ENCODE results near the gene SMARCC2.
A peak's percentile ranks its signal among the peaks of the same experiment; 100 is the strongest.

SMARCC2 gene

GRCh38 chr12:56146492-56147460 lies 42.5 kb downstream of the SMARCC2 start:
- no peak for DNase-seq

DNA sequence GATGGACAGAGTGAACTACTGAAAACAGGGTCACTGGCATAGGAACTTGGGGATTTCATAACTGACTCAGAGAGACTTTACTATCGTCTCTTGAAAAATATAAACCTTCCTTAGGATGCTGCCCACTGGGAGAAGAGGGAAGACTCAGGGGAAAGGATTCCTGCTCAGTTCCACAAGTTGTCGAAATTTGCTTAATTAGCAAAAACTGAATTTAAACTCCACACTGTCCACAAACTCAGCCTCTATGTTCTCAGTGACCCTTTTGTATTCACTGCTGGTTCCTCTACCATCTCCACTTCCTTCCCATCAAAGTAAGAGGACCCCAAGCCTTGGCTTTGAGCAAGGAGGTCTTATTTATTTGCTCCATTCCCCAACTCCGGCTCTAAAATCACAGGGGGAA lies 44.1 kb downstream of the SMARCC2 start:
- DNase-seq: no peak

DNA sequence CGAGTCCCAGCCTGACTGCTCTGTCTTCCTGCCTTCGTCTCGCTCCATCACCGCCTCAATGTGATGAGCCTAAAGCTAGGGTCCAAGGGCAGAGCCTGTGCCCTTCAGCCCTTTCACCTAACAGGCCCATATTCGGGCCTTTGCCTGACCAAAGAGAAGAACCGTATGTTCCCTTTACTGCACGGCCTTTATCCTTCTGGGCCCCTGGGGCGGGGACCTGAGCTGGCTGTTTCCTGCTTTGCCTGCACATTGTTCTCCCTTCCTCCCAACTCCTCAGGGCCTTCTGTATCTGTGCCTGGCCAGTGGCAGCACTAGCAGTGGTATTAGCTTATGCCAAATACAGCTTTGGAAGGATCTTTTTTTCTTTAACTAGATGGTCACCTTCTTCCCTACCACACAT lies 45.4 kb downstream of the SMARCC2 start:
- no peak for DNase-seq

GRCh38 chr12:56143217-56143616 lies 46.1 kb downstream of the SMARCC2 start:
- DNase-seq: no peak

- DNase-seq: no peak
These were observed 47.1 kb downstream of the SMARCC2 start for GRCh38 chr12:56141946-56142784.

DNA sequence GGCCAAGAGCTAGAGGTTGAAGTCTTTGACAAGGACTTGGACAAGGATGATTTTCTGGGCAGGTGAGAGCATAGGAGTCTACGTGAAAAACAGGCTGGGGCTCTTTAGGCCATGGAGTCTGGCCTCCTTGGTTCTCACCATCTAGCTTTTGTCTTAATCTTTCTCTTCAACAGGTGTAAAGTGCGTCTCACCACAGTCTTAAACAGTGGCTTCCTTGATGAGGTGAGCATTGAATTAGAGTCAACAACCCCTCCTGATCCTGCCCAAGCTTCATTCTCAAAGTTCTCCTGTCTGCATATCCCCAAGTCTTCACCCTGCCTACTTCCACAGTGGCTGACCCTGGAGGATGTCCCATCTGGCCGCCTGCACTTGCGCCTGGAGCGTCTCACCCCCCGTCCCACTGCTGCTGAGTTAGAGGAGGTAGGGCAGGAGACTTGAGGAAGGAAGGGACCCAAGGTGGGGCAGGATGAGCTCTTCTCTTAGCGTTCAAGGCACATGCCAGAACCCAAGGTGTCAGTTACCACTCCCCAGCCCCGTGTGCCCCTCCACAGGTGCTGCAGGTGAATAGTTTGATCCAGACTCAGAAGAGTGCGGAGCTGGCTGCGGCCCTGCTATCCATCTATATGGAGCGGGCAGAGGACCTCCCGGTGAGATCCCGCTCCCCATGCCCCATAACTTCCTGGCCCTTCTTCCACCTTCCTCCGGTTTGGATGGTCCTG lies 51.3 kb downstream of the SMARCC2 start:
- DNase-seq: no peak

- no peak for DNase-seq
These were observed 54.4 kb downstream of the SMARCC2 start for GRCh38 chr12:56134897-56135296.

DNA sequence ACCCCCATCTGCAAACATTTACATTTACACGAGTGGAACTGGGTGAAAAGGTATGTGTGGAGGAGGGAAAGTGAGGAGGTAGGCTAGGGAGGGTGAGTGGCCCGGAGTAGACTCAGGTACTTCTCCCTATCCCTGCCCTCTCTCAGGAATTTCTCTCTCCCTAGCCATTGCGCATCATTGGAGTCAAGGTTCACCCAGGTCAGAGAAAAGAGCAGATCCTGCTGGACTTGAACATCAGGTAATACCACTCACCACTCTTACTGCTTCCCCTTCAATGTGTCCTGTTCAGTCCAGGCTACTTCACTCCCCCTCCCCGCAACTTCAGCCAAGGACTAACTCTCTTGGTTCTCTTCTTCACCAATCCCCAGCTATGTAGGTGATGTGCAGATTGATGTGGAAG lies 58.4 kb downstream of the SMARCC2 start:
- DNase-seq: no peak

GRCh38 chr12:56129942-56130495 lies 59.3 kb downstream of the SMARCC2 start:
- no peak for DNase-seq

- no peak for DNase-seq
These were observed 59.9 kb downstream of the SMARCC2 start for GRCh38 chr12:56129206-56129941.

DNA sequence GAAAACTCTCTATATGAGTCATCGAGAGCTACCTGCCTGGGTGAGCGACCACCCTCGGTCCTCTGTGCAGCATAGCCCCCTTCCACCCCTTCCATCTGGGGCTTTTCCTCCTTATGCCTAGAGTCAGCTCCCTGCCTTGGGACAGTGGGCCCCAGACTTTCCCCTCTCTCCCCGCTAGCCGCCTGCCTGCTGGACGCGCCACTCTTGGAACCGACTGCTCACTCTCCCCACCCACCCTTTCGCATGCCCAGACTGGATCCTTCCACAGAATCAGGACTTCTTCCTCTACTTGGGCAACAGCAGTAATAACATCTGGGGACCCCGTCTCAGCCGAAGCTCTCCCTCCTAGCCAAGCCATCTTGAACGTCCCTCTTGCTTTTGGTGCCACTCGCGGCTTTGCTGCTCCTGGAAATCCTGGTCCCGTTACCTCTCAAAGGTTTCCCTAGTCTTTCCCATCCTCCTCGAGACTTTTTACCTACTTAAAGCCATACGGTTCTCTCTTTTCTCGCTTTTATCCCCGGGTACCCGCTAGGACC lies 60.5 kb downstream of the SMARCC2 start:
- DNase-seq: no peak

DNA sequence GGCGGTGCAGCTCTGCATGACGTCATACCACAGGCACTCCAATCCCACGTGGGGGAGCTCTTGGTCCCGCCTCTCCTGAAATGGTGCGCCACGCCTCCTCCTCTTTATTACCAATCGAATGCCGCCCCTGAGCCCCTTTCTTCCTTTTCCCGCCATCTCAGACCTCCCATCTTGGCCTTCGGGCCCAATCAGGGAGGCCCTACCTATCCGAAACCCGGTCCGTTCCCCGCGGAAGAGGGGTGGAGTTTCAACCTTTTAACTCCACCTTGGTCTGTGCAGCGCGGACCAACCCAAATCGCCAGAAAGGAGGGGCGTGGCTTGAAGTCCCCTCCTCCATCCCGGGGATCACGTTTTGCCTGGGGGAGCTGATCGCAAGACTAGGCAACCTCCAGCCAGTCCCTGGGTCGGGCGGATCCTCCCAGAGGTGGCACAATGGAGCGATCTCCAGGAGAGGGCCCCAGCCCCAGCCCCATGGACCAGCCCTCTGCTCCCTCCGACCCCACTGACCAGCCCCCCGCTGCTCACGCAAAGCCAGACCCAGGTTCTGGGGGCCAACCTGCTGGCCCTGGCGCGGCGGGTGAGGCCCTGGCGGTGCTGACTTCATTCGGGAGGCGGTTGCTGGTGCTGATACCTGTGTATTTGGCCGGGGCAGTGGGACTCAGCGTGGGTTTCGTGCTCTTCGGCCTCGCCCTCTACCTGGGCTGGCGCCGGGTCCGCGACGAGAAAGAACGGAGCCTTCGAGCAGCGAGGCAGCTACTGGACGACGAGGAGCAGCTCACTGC lies 61.2 kb downstream of the SMARCC2 start, which contains the start of gene ESYT1:
ESYT1 (plus strand) TSS at position 380 of the 782 bp plus-strand sequence; CDS start at position 433, 53 bp downstream.
- DNase-seq: peak; percentile 97

DNA sequence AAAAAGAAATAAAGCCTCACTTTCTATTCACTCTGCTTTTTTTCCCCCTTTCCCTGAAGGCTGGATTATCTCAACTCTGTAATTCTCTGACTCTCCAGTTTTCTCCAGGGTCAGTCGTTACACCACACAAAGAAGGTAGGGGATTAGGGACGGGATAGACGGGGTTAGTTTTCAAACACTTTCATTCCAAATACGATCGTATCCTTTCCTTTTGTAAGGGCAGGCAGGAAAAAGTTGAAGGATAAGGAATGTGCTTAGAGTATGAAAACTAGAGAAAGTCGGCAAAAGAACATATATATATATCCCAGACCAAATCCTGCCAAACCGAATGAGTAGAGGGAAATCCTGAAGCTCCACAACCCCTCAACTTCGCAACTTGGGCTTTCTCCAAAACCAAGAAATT lies 61.8 kb downstream of the SMARCC2 start:
- DNase-seq: no peak

- no peak for DNase-seq
These were observed 62.5 kb downstream of the SMARCC2 start for GRCh38 chr12:56126732-56127239.

GRCh38 chr12:56124133-56124532 lies 65.2 kb downstream of the SMARCC2 start:
- DNase-seq: no peak

DNA sequence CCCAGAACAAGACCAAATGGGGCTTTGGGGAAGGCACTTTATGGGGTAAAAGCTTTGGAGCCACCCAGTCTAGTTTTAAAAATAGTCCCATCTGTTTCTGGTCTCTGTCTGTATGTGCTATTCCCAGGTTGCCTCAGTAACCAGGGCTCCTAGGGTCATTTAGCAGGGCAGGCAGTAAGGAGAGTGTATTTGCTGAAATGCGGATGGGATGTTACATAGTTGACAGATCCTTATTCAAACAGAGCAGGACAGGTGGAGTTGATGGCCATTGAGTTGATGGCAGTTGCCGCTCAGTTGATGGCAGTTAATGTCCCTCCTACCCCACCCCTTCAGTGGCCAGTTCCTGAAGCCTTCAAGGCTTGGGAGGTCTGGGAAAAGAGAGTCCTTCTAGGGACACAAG lies 66.6 kb downstream of the SMARCC2 start:
- no peak for DNase-seq

- no peak for DNase-seq
These were observed 67.9 kb downstream of the SMARCC2 start for GRCh38 chr12:56121204-56121870.

DNA sequence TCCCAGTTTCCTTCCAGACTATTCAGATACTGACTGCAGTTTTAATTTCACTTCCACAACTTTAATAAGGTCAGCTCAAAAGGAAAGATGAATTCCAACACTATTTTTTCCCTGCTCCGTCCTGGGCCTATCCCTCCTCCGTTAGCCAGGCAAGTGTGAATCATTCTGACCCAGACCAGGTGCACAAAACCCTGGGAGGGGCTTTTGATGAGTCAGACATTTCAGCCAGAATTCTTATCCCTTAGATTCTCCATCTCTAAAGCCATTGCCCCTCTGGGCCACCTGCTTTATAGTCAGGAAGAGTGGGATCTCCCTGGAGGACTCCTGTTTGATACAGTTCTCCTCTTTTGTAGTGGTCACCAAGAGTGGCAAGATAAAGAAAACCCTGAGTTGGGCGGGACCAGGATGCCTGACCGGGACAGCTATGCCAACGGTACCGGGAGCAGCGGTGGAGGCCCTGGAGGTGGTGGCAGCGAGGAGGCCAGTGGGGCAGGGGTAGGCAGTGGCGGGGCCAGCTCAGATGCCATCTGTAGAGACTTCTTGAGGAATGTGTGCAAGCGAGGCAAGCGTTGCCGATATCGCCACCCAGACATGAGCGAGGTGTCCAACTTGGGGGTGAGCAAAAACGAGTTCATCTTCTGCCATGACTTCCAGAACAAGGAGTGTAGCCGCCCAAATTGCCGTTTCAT lies 69.0 kb downstream of the SMARCC2 start:
- DNase-seq: no peak

DNA sequence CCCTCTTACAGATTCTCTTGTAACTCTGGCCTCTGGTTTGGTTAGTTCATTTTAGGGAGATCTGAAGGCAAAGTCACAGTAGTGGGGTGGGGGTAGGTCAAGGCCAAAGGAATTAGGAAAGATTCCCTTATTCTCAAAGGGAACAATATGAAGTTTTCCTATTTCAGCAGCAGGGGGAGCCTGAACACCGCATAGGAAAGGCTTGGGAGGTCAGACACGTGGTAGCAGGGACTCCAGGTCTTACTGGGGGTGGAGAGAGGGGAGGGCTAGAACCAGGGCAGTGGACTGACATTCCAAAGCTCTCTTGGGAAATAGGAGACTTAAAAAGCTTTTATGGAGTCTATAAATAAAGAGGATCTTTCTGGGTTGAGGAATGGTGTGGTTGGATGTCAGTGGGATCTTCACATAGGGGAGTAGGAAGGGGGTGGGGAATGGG lies 69.9 kb downstream of the SMARCC2 start:
- peak; percentile 72 for DNase-seq
